ENCODE data around the gene OPN3.

Gene OPN3

GRCh38 chr1:241608379-241609033, 31.7 kb downstream of the OPN3 start:
- TF ChIP-seq CTCF (IDR thresholded peaks at IDR 0.05; ENCODE audit: extremely low read depth, insufficient read depth, missing control alignments) = no peak
- in situ Hi-C loops (cut with MboI; ENCODE audit: low pct_unique_long_range_greater_than_20kb, low sequenced_read_pairs, unreplicated experiment) = loop anchor here (25.0 kb wide), 1 partner anchor 404 kb away; no protein-coding TSS in a partner anchor
- DNase-seq (ENCODE audit: low spot score) = no peak

- in situ Hi-C loops (cut with MboI; ENCODE audit: low pct_unique_long_range_greater_than_20kb, low sequenced_read_pairs, unreplicated experiment) = loop anchor here (25.0 kb wide), 1 partner anchor 405 kb away; no protein-coding TSS in a partner anchor
- no peak for DNase-seq (ENCODE audit: low spot score)
- TF ChIP-seq CTCF (IDR thresholded peaks at IDR 0.05; ENCODE audit: extremely low read depth, insufficient read depth, missing control alignments) = no peak
Measured at GRCh38 chr1:241607497-241607896, 32.7 kb downstream of the OPN3 start.

- DNase-seq (ENCODE audit: low spot score) = no peak
- TF ChIP-seq CTCF (IDR thresholded peaks at IDR 0.05; ENCODE audit: extremely low read depth, insufficient read depth, missing control alignments) = no peak
- in situ Hi-C loops (cut with MboI; ENCODE audit: low pct_unique_long_range_greater_than_20kb, low sequenced_read_pairs, unreplicated experiment) = loop anchor here (25.0 kb wide), 1 partner anchor 406 kb away; no protein-coding TSS in a partner anchor
Measured at GRCh38 chr1:241606544-241606943, 33.6 kb downstream of the OPN3 start.

- in situ Hi-C loops (cut with MboI; ENCODE audit: low pct_unique_long_range_greater_than_20kb, low sequenced_read_pairs, unreplicated experiment) = loop anchor here (25.0 kb wide), 1 partner anchor 407 kb away; no protein-coding TSS in a partner anchor
- DNase-seq (ENCODE audit: low spot score) = no peak
- peak; percentile 21 for TF ChIP-seq CTCF (IDR thresholded peaks at IDR 0.05; ENCODE audit: extremely low read depth, insufficient read depth, missing control alignments)
Measured at GRCh38 chr1:241605146-241605805, 34.9 kb downstream of the OPN3 start.

- DNase-seq (ENCODE audit: low spot score) = no peak
- in situ Hi-C loops (cut with MboI; ENCODE audit: low pct_unique_long_range_greater_than_20kb, low sequenced_read_pairs, unreplicated experiment) = loop anchor here (25.0 kb wide), 1 partner anchor 409 kb away; no protein-coding TSS in a partner anchor
- no peak for TF ChIP-seq CTCF (IDR thresholded peaks at IDR 0.05; ENCODE audit: extremely low read depth, insufficient read depth, missing control alignments)
Measured at GRCh38 chr1:241603731-241604245, 36.4 kb downstream of the OPN3 start.

- in situ Hi-C loops (cut with MboI; ENCODE audit: low pct_unique_long_range_greater_than_20kb, low sequenced_read_pairs, unreplicated experiment) = loop anchor here (25.0 kb wide), 1 partner anchor 412 kb away; no protein-coding TSS in a partner anchor
- DNase-seq (ENCODE audit: low spot score) = peak; percentile 17
- no peak for TF ChIP-seq CTCF (IDR thresholded peaks at IDR 0.05; ENCODE audit: extremely low read depth, insufficient read depth, missing control alignments)
Measured at GRCh38 chr1:241600496-241600901, 39.7 kb downstream of the OPN3 start.

Data from GM13977 (cell line).